ENCODE data around the gene MUC3A.

The MUC3A gene

GRCh38 chr7:100947792-100948191 is 1.5 kb upstream of the MUC3A start:
- no peak for DNase-seq (ENCODE audit: low spot score)

- no peak for DNase-seq (ENCODE audit: low spot score)
Measured at GRCh38 chr7:100949933-100950443, 654 bp downstream of the MUC3A start.

GRCh38 chr7:100951172-100951571 is 1.8 kb downstream of the MUC3A start:
- DNase-seq (ENCODE audit: low spot score) = no peak

- no peak for DNase-seq (ENCODE audit: low spot score)
Measured at GRCh38 chr7:100951888-100952560, 2.7 kb downstream of the MUC3A start.

GRCh38 chr7:100952641-100953040 is 3.3 kb downstream of the MUC3A start:
- no peak for DNase-seq (ENCODE audit: low spot score)

GRCh38 chr7:100957832-100958421 is 8.6 kb downstream of the MUC3A start:
- DNase-seq (ENCODE audit: low spot score) = no peak

GRCh38 chr7:100959894-100960293 is 10.6 kb downstream of the MUC3A start:
- DNase-seq (ENCODE audit: low spot score) = no peak

GRCh38 chr7:100962537-100962936 is 13.2 kb downstream of the MUC3A start:
- DNase-seq (ENCODE audit: low spot score) = no peak

GRCh38 chr7:100963386-100963785 is 14.1 kb downstream of the MUC3A start:
- no peak for DNase-seq (ENCODE audit: low spot score)

GRCh38 chr7:100963874-100964273 is 14.5 kb downstream of the MUC3A start:
- no peak for DNase-seq (ENCODE audit: low spot score)

GRCh38 chr7:100964630-100965029 is 15.3 kb downstream of the MUC3A start:
- no peak for DNase-seq (ENCODE audit: low spot score)

GRCh38 chr7:100965045-100965722 is 15.8 kb downstream of the MUC3A start:
- DNase-seq (ENCODE audit: low spot score) = no peak

GRCh38 chr7:100965723-100966541 is 16.6 kb downstream of the MUC3A start:
- no peak for DNase-seq (ENCODE audit: low spot score)

GRCh38 chr7:100966542-100967291 is 17.4 kb downstream of the MUC3A start:
- no peak for DNase-seq (ENCODE audit: low spot score)

- DNase-seq (ENCODE audit: low spot score) = no peak
Measured at GRCh38 chr7:100967292-100967863, 18.0 kb downstream of the MUC3A start.

GRCh38 chr7:100968031-100968430 is 18.7 kb downstream of the MUC3A start:
- no peak for DNase-seq (ENCODE audit: low spot score)

- DNase-seq (ENCODE audit: low spot score) = no peak
Measured at GRCh38 chr7:100968650-100969049, 19.3 kb downstream of the MUC3A start.

GRCh38 chr7:100969066-100969615 is 19.8 kb downstream of the MUC3A start, which contains the start of gene MUC12:
MUC12 (plus strand) TSS chr7:100969565; CDS start chr7:100969623, 58 bp downstream.
- no peak for DNase-seq (ENCODE audit: low spot score)

- DNase-seq (ENCODE audit: low spot score) = no peak
Measured at GRCh38 chr7:100971111-100972001, 22.0 kb downstream of the MUC3A start.

GRCh38 chr7:100972002-100972347 is 22.6 kb downstream of the MUC3A start:
- DNase-seq (ENCODE audit: low spot score) = no peak
